Chondrocyte (in vitro differentiated cells): ENCODE results near the gene SYNGR1. TPM values are rescaled to one million over a fixed set of nuclear protein-coding genes. Genes with fewer than 3 reads are reported as not detected.

Source experiments
- DNase-seq: peaks from one replicate; pipeline ENCODE4 v3.0.0; 2021; ENCODE audit warnings: mixed read lengths, low spot score
- H3K27ac Mint-ChIP-seq: one replicate; pipeline ENCODE4 v1.8.0; 2021; ENCODE audit warnings: mild to moderate bottlenecking, moderate library complexity, mixed read lengths; ENCODE audit not compliant: unreplicated experiment
- H3K27me3 Mint-ChIP-seq: 2 replicates; pipeline ENCODE4 v1.8.0; 2021; ENCODE audit warnings: low read depth, mixed read lengths
- H3K36me3 Mint-ChIP-seq: 2 replicates; pipeline ENCODE4 v1.8.0; 2021; ENCODE audit warnings: low read depth, mixed read lengths
- H3K4me1 Mint-ChIP-seq: 2 replicates; pipeline ENCODE4 v1.8.0; 2021; ENCODE audit warnings: low read depth, mild to moderate bottlenecking, mixed read lengths
- H3K4me3 Mint-ChIP-seq: one replicate; pipeline ENCODE4 v1.8.0; 2021; ENCODE audit warnings: mild to moderate bottlenecking, moderate library complexity, mixed read lengths; ENCODE audit not compliant: unreplicated experiment
- H3K9me3 Mint-ChIP-seq: 2 replicates; pipeline ENCODE4 v1.8.0; 2021; ENCODE audit warnings: low read depth, mixed read lengths
- total RNA-seq: library from RNA; stranded (reverse); gene quantifications from 3 replicates; pipeline ENCODE4 v1.2.1, GENCODE V29; 2021
- TF ChIP-seq, protein P1 (sequence below): fragments of 200-600 bp; sonication (generic); IDR thresholded peaks from 2 replicates; pipeline ENCODE4 v1.5.0; 2021; ENCODE audit warnings: antibody characterized with exemption, mild to moderate bottlenecking, moderate library complexity

SYNGR1 gene
- total RNA-seq, 1 donor from 2014 or later, result 18.4 TPM

DNA sequence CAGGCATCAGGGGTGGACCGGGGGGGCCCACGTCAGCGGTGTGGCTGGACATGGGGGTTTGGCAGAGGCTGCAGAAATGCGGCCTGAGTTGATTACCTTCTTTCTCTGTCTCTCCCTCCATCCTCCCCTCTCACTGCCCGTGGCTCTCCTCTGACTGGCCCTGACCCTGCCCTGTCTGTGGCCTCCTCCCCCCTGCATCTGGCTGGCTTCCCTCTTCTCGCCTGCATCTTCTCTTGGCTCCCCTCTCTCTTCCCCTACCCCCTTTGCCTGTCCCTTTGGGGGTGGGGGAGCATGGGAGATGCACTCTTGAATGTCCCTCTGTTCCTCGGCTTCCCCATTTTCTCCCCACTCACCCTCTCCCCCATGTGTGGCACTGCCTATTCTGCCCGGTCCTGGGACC, 25.9 kb downstream of the SYNGR1 start:
- H3K36me3 Mint-ChIP-seq, result peaks cover 2% of the 10 kb centered on the region
- no peak overlapping the region for H3K4me3 Mint-ChIP-seq
- no peak overlapping the region for H3K27ac Mint-ChIP-seq
- no peaks in the 10 kb centered on the region for H3K27me3 Mint-ChIP-seq
- no peak for DNase-seq
- H3K9me3 Mint-ChIP-seq, result no peaks in the 10 kb centered on the region
- no peaks in the 10 kb centered on the region for H3K4me1 Mint-ChIP-seq
- TF ChIP-seq, protein P1, sequence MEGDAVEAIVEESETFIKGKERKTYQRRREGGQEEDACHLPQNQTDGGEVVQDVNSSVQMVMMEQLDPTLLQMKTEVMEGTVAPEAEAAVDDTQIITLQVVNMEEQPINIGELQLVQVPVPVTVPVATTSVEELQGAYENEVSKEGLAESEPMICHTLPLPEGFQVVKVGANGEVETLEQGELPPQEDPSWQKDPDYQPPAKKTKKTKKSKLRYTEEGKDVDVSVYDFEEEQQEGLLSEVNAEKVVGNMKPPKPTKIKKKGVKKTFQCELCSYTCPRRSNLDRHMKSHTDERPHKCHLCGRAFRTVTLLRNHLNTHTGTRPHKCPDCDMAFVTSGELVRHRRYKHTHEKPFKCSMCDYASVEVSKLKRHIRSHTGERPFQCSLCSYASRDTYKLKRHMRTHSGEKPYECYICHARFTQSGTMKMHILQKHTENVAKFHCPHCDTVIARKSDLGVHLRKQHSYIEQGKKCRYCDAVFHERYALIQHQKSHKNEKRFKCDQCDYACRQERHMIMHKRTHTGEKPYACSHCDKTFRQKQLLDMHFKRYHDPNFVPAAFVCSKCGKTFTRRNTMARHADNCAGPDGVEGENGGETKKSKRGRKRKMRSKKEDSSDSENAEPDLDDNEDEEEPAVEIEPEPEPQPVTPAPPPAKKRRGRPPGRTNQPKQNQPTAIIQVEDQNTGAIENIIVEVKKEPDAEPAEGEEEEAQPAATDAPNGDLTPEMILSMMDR, result no peak

DNA sequence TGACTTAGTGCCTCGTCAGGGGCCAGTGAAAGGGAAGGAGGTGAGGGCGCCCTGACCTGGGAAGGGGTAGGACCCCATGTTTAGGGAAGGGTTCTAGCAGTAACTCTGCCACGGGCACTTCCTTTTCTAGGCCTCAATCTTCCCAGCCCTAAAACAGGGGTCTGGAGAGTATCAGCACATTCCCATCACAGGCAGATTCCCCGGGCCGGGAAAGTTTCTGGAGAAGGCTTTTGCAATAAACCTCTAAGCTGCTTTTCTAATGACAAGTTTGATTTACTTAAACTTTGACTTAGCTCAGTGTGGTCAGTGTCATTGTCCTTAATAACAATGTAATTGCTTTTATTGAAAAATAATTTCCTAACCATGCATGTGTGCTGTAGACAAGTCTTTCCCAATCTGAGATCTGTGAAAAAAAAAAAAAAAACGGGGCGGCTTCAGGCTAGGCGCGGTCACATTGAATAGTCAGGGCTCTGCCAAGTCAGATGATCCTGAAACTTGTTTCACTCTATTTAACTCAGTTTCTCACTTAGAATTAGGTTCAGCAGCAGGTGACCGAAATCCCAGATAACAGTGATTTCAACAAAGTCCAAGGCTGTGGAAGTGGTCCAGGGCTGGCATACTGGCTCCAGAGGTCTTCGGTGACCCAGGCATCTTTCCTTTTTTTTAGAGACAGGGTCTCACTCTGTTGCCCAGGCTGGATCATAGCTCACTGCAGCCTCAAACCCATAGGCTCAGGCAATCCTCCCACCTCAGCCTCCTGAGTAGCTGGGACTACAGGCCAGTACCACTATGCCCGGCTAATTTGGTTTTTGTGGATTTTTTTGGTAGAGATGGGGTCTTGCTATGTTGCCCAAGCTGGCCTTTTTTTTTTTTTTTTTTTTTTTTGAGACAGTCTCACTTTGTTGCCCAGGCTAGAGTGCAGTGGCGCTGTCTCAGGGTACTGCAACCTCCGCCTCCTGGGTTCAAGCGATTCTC, 30.3 kb downstream of the SYNGR1 start:
- H3K4me3 Mint-ChIP-seq, result no peak overlapping the region
- H3K27ac Mint-ChIP-seq, result no peak overlapping the region
- TF ChIP-seq, protein P1, result no peak
- no peaks in the 10 kb centered on the region for H3K9me3 Mint-ChIP-seq
- H3K27me3 Mint-ChIP-seq, result no peaks in the 10 kb centered on the region
- no peaks in the 10 kb centered on the region for H3K4me1 Mint-ChIP-seq
- H3K36me3 Mint-ChIP-seq, result peaks cover 2% of the 10 kb centered on the region
- no peak for DNase-seq

DNA sequence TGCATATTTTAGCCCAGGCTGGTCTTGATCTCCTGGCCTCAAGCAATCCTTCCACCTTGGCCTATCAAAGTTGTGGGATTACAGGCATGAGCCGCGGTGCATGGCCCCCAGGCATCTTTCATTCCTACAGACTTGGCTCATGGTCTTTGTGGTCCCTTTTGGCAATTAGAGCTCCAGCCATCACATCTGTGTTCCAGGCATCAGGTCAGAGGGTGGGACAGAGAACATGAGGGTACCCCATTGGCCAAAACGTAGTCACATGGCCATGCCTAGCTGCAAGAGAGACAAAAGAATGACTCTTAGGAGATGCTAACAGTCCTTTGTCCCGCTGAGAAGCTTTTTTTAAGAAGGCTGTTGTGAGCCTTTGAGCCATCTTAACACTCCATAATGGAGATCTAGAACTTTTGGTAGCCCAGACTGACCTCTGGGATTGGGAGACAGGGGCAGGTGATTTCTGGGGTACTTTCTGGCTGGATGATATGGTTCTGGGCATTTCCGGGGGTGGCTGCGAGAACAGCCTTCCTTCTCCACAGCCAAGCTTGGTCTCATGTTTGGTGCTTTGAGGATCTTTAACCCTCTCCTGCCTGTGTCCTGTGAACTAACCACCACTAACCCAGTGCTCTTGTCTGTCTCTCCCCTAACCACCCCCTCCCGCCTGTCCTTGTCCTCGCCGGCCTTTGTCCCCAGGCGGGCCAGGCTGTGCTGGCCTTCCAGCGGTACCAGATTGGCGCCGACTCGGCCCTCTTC, 31.4 kb downstream of the SYNGR1 start:
- TF ChIP-seq, protein P1, result no peak
- H3K9me3 Mint-ChIP-seq, result no peaks in the 10 kb centered on the region
- no peak overlapping the region for H3K27ac Mint-ChIP-seq
- H3K4me1 Mint-ChIP-seq, result no peaks in the 10 kb centered on the region
- no peak for DNase-seq
- H3K27me3 Mint-ChIP-seq, result no peaks in the 10 kb centered on the region
- no peak overlapping the region for H3K4me3 Mint-ChIP-seq
- peaks cover 2% of the 10 kb centered on the region for H3K36me3 Mint-ChIP-seq

DNA sequence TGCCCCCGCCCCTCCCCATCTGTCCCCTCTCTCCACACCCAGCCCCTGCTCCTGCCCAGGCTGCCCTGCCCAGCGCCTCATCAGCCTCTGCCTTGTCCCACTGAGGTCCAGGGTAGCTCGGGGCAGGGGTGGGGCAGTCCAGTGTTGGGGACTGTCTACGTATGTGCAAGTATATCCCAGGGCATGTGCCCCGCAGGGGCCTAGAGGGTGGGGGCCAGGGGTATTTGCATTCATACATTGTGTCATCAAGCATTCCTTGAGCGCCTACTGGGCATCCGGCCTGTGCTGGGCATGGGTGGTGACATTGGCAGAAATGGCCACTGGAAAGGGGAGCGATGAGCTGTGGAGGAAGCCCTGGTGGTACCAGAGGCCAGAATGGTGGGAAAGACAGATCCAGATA, 32.1 kb downstream of the SYNGR1 start:
- H3K4me1 Mint-ChIP-seq, result no peaks in the 10 kb centered on the region
- no peak for DNase-seq
- H3K4me3 Mint-ChIP-seq, result no peak overlapping the region
- H3K36me3 Mint-ChIP-seq, result no peaks in the 10 kb centered on the region
- H3K27ac Mint-ChIP-seq, result peak overlapping the region; percentile 50
- TF ChIP-seq, protein P1, result no peak
- no peaks in the 10 kb centered on the region for H3K9me3 Mint-ChIP-seq
- no peaks in the 10 kb centered on the region for H3K27me3 Mint-ChIP-seq

DNA sequence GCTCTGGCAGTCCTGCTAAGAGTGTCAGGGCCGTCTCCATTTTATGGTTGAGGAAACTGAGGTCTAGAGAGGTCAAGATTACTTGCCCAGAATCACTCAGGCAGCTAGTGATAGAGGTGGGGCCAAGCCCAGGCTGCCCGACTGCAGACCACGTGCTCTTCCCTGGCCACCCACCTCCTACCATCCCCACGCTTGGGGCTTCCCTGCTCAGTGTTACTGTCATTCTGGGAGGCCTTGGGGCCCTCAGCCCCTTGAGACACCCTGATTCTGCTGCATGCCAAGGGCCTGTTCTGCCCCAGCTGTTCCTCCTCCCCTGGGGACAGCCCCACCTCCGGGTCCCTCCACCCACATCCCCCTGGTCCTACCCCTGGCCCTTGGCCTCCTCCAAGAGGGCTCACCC, 32.6 kb downstream of the SYNGR1 start:
- Mint-ChIP-seq H3K9me3 (no peaks in the 10 kb centered on the region), H3K4me3 (no peak overlapping the region), H3K27ac (no peak overlapping the region), H3K36me3 (no peaks in the 10 kb centered on the region), H3K27me3 (no peaks in the 10 kb centered on the region), H3K4me1 (peaks cover 3% of the 10 kb centered on the region)
- no peak for DNase-seq
- TF ChIP-seq, protein P1, result no peak
